ENCODE data around the gene C2CD5. TPM values are rescaled to one million over a fixed set of nuclear protein-coding genes. Genes with fewer than 3 reads are reported as not detected.

Gene C2CD5
- polyA plus RNA-seq, 1 of the 3 experiments (the other 2 are of a cell fraction), result 9.2 TPM

- no peaks in the 10 kb centered on the region for H3K9me3 ChIP-seq
- H2AFZ ChIP-seq (ENCODE audit: low read depth), result no peak overlapping the region
- POLR2A ChIA-PET, result no interaction called here
- H3K27me3 ChIP-seq (ENCODE audit: insufficient read depth), result no peaks in the 10 kb centered on the region
- no peaks in the 10 kb centered on the region; a peak in 1 of 4 replicates for H3K4me1 ChIP-seq (ENCODE audit: control insufficient read depth in 1 of 2, insufficient read depth in 2 of 2, low read depth in 1 of 2, low read length in 1 of 2)
- H3K4me2 ChIP-seq, result no peak overlapping the region
- CTCF ChIA-PET, result interaction anchor here (1.1 to 1.4 kb wide), 2 partner anchors 9 to 12 kb away, joined by 3 to 4 read pairs; no protein-coding TSS in a partner anchor
- H3K9me2 ChIP-seq, result no peaks in the 10 kb centered on the region
- H3K36me3 ChIP-seq (replicated peaks in 1 of 2; ENCODE audit: control insufficient read depth in 1 of 2, insufficient read depth in 2 of 2, low read length in 1 of 2), result peaks cover 0 to 9% of the 10 kb centered on the region in 2 experiments
- no peak overlapping the region for H3K4me3 ChIP-seq (ENCODE audit: low read depth in 2 of 2, low read length in 1 of 2)
- no peak for DNase-seq
- peaks cover 20% of the 10 kb centered on the region for H3K79me2 ChIP-seq (ENCODE audit: insufficient read depth)
- no peak overlapping the region for H3K9ac ChIP-seq
- no peaks in the 10 kb centered on the region for H3F3A ChIP-seq (replicated peaks; ENCODE audit: insufficient read depth)
- H3K27ac ChIP-seq (ENCODE audit: low read depth in 2 of 2, low read length in 1 of 2), result no peak overlapping the region
- H4K20me1 ChIP-seq (ENCODE audit: insufficient read depth), result no peaks in the 10 kb centered on the region
- WGBS (ENCODE audit: low lambda C conversion rate), result 92% methylated on average over 5 of the region's 5 CpGs
- TF ChIP-seq RAD21 (IDR thresholded peaks at IDR 0.05; ENCODE audit: low read length) (no peak), MXI1 (IDR thresholded peaks at IDR 0.05; ENCODE audit: low read depth, low read length) (no peak), SIN3A (IDR thresholded peaks at IDR 0.05; ENCODE audit: borderline replicate concordance, low read depth, low read length) (no peak), SMC3 (IDR thresholded peaks at IDR 0.05; ENCODE audit: low read depth, low read length) (no peak), MEF2A (IDR thresholded peaks at IDR 0.05; ENCODE audit: borderline replicate concordance, low read depth) (no peak), CHD2 (IDR thresholded peaks at IDR 0.05; ENCODE audit: low read length, partially characterized antibody) (no peak), NRF1 (IDR thresholded peaks at IDR 0.05; ENCODE audit: low read depth, low read length) (no peak), EP300 (IDR thresholded peaks at IDR 0.05; ENCODE audit: borderline replicate concordance in 1 of 2, low read depth in 1 of 2, low read length in 1 of 2) (no peak), POLR2AphosphoS5 (IDR thresholded peaks at IDR 0.05; ENCODE audit: low read depth, low read length) (no peak), RCOR1 (IDR thresholded peaks at IDR 0.05; ENCODE audit: low read length) (no peak)
- TF ChIP-seq, protein P1, sequence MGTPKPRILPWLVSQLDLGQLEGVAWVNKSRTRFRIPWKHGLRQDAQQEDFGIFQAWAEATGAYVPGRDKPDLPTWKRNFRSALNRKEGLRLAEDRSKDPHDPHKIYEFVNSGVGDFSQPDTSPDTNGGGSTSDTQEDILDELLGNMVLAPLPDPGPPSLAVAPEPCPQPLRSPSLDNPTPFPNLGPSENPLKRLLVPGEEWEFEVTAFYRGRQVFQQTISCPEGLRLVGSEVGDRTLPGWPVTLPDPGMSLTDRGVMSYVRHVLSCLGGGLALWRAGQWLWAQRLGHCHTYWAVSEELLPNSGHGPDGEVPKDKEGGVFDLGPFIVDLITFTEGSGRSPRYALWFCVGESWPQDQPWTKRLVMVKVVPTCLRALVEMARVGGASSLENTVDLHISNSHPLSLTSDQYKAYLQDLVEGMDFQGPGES (IDR thresholded peaks at IDR 0.05; ENCODE audit: low read depth, low read length), result no peak
Observed at GRCh38 chr12:22541496-22542155, 2.7 kb downstream of the C2CD5 start.

DNA sequence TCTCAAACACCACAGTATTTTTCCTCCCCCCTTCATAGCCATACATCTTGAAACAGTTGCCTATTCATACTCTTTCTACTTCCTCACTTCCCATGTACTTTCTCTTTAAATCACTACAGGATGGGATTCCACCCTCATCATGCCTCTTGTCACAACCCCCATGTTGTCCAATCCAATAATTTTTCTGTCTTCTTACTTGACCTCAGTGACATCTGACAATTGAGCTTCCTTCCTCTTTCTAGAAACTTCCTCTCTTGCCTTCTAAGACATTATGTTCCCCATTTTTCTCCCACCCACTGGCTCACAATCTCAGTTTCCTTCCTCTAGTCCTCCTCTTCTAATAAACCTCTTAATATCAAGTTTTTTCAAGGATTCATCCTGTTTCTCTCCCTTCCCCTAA lies 5.3 kb downstream of the C2CD5 start:
- Histone ChIP-seq H3K4me2 (no peak overlapping the region), H3K9me2 (no peaks in the 10 kb centered on the region), H4K20me1 (ENCODE audit: insufficient read depth) (no peaks in the 10 kb centered on the region), H3K4me1 (ENCODE audit: control insufficient read depth in 1 of 2, insufficient read depth in 2 of 2, low read depth in 1 of 2, low read length in 1 of 2) (no peaks in the 10 kb centered on the region; a peak in 2 of 4 replicates), H3K36me3 (replicated peaks in 1 of 2; ENCODE audit: control insufficient read depth in 1 of 2, insufficient read depth in 2 of 2, low read length in 1 of 2) (peaks cover 0 to 11% of the 10 kb centered on the region in 2 experiments), H3K79me2 (ENCODE audit: insufficient read depth) (peaks cover 30% of the 10 kb centered on the region), H3F3A (replicated peaks; ENCODE audit: insufficient read depth) (peaks cover 5% of the 10 kb centered on the region), H3K4me3 (ENCODE audit: low read depth in 2 of 2, low read length in 1 of 2) (no peak overlapping the region), H3K9ac (no peak overlapping the region), H3K27ac (ENCODE audit: low read depth in 2 of 2, low read length in 1 of 2) (no peak overlapping the region), H3K27me3 (ENCODE audit: insufficient read depth) (no peaks in the 10 kb centered on the region), H3K9me3 (no peaks in the 10 kb centered on the region), H2AFZ (ENCODE audit: low read depth) (no peak overlapping the region)
- TF ChIP-seq CTCF (IDR thresholded peaks at IDR 0.05) (no peak), YY1 (IDR thresholded peaks at IDR 0.05; ENCODE audit: low read depth) (no peak), EP300 (IDR thresholded peaks at IDR 0.05; ENCODE audit: borderline replicate concordance in 1 of 2, low read depth in 1 of 2, low read length in 1 of 2) (no peak), NRF1 (IDR thresholded peaks at IDR 0.05; ENCODE audit: low read depth, low read length) (no peak), FOXJ3 (CRISPR knock-in tag; IDR thresholded peaks at IDR 0.05) (no peak), POLR2AphosphoS5 (IDR thresholded peaks at IDR 0.05; ENCODE audit: low read depth, low read length) (no peak), REST (IDR thresholded peaks at IDR 0.05; ENCODE audit: low read depth, low read length) (no peak), GATA2 (CRISPR knock-in tag; IDR thresholded peaks at IDR 0.05) (no peak), MXI1 (IDR thresholded peaks at IDR 0.05; ENCODE audit: low read depth, low read length) (no peak), RFX5 (IDR thresholded peaks at IDR 0.05; ENCODE audit: low read length) (no peak), USF2 (IDR thresholded peaks at IDR 0.05; ENCODE audit: borderline replicate concordance, low read depth, low read length) (no peak)
- DNase-seq, result no peak
- CTCF ChIA-PET, result no interaction called here
- POLR2A ChIA-PET, result no interaction called here

All from SK-N-SH (cell line).